HAP-1 (cell line): ENCODE data around the gene DVL1.
A peak's percentile ranks its signal among the peaks of the same experiment; 100 is the strongest.
"Not testable (repeated sequence)": the region's sequence is repeated elsewhere in the genome, so short reads cannot be mapped to it uniquely, and the experiment has no call there.

ENCODE experiments used
- DNase-seq, 2 experiments: peaks; one replicate each; pipeline ENCODE4 v3.0.0-alpha.2; 2016 to 2020; ENCODE audit warnings: low spot score in 2 of 2
- H3K27me3 ChIP-seq: fragments of 250-450 bp; sonication (Bioruptor Pico); 2 replicates; pipeline ENCODE4 v1.5.1; 2020; ENCODE audit warnings: low read depth, mild to moderate bottlenecking, moderate library complexity
- H3K36me3 ChIP-seq: fragments of 250-450 bp; sonication (Bioruptor Pico); replicated peaks from 2 replicates; pipeline ENCODE4 v1.5.1; 2020; ENCODE audit warnings: mild to moderate bottlenecking
- H3K4me1 ChIP-seq: fragments of 250-450 bp; sonication (Bioruptor Pico); 2 replicates; pipeline ENCODE4 v1.5.1; 2020; ENCODE audit warnings: mild to moderate bottlenecking
- H3K4me3 ChIP-seq: fragments of 250-450 bp; sonication (Bioruptor Pico); 2 replicates; pipeline ENCODE4 v1.5.1; 2020; ENCODE audit warnings: mild to moderate bottlenecking, moderate library complexity
- H3K9me3 ChIP-seq: fragments of 250-450 bp; sonication (Bioruptor Pico); 2 replicates; pipeline ENCODE4 v1.5.1; 2020; ENCODE audit warnings: mild to moderate bottlenecking, moderate library complexity
- in situ Hi-C: fragments of 300-500 bp; cut with MboI; formaldehyde crosslinking; loops from 3 replicates; pipeline ENCODE4 v1.14.3; 2020; ENCODE audit warnings: low sequenced_read_pairs, inconsistent platforms, mixed read lengths

Gene DVL1

DNA sequence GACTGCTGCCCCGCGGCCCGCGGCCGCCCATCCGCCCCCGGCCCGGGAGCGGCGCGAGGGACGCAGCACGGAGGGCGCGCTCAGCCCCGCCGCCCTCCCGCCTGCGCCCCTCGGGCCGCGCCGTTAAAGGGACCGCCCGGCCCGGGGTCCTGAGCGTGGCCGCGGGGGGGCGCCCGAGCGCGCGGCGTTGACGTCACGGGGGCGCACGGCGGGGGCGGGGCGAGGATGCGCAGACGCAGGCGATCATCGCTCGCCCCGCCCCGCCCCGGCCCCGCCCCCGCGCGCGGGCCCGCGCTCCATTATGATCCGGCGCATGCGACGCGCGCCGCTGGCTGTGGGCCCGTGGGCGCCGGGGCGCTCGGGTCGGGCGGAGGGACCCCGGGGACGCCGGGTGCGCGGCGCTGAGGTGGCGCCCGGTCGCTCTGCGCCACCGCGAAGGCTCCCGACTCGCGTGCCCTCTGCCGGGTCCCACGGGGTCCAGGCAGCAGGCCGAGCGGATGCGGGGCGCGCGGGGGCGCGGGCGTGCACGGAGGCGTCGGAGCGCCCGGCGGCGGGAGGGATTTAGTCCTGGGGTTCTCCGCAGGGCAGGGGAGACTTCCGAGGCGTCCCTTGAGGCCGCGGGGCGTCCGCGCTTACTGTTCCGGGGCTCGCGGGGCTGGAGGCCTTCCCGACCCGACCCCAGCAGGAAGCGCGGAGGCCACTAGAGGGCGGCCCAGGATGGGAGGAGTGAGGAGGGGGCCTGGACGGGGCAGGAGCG lies at the start of gene DVL1:
TSS of gene DVL1 (minus strand) at position 163 of the 757 bp plus-strand sequence. CDS start 353 bp downstream, outside the sequence.
- in situ Hi-C loops: no loop called here
- H3K27me3 ChIP-seq: peaks cover 13% of the 10 kb centered on the region
- H3K4me1 ChIP-seq: peaks cover 7% of the 10 kb centered on the region
- H3K4me3 ChIP-seq: peak within 1 kb of the TSS; percentile 57
- peak; percentile 49 to 80 for DNase-seq
- no peaks in the 10 kb centered on the region; the same call in 1 of the 2 replicates for H3K36me3 ChIP-seq
- H3K9me3 ChIP-seq: no peaks in the 10 kb centered on the region

DNA sequence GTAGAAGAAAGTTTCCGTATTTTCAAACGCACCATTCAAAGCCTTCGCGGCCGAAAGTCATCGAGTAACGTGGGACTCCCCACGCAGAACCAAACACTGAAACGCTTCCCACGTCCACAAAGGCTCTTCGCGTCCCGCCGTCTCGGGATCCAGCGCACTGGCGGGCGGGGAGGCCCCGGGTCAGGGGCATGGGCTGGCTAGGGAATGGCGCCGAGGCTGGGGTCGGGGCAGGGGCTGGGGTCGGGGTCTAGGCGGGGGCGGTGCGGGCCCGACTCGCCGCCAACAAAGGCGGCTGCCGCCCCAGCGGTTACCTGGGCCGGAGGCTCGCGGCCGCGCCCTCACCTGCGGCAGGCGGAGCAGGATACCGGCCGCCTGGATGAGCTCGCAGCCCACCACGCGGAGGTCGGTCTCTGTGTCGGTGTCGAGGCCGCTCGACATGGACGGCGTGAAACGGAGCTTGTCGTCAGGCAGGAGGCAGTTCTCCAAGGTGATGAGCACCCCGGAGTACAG lies 49.5 kb upstream of the DVL1 start:
- in situ Hi-C loops: loop anchor here (10.0 kb wide), 1 partner anchor 96 kb away; no protein-coding TSS in a partner anchor
- no peaks in the 10 kb centered on the region for H3K9me3 ChIP-seq
- no peak for DNase-seq
- peaks cover 85% of the 10 kb centered on the region for H3K36me3 ChIP-seq
- no peaks in the 10 kb centered on the region for H3K27me3 ChIP-seq
- H3K4me1 ChIP-seq: peaks cover 13% of the 10 kb centered on the region
- H3K4me3 ChIP-seq: peak overlapping the region; percentile 99

DNA sequence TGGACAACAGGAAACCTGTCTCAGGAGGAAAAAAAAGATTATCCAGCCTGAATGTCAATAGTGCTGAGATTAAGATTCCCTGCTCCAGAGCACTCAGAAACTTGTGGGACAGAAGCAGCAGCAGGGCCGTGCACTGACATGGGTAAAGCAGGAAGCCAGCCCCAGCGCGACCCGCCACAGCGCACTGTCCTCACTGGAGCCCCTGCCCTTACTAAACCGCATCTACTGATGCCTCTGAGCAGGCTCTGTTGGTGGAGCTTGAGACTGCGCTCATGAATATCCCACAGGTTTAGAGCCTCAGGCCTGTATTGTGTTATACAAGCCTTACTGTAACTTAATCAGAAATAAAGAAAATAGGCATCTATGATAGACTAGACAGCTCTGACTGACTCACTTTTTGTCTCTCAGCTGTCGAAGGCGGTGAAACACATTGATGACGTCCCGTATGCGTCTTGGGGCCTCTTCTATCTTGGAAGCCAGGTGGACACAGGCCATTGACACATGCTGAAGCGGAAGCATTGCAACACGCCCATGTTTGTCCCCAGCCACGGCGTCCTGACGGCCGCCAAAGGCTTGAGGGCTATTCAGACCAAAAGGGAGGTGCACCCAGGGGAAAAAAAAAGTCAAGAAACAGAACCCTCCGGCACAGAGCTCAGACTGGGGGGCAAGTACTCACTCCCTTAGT lies 48.8 kb upstream of the DVL1 start:
- in situ Hi-C loops: loop anchor here (10.0 kb wide), 1 partner anchor 97 kb away; no protein-coding TSS in a partner anchor

DNA sequence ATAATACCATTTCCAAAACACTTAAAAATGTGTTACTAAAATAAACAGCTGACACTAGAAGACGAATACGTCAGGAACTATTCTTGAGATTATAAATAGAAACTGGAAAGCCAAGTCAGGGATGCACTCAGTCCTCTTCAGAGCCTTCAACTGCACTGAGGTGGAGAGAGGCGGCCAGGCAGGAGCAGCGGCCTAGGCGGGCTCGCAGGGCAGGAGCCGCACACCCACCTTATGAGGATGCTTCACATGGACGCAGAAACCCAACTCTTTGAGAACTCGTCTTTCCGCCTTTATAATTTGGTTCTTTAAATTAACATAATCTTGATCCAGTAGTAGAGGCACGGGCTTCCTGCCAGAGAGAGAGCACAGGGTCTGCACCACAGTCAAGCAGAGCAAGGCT lies 45.9 kb upstream of the DVL1 start:
- Histone ChIP-seq H3K36me3 (peaks cover 85% of the 10 kb centered on the region), H3K9me3 (no peaks in the 10 kb centered on the region), H3K4me3 (no peak overlapping the region), H3K4me1 (peaks cover 5% of the 10 kb centered on the region; the same call in 1 of the 2 replicates), H3K27me3 (no peaks in the 10 kb centered on the region)
- in situ Hi-C loops: loop anchor here (10.0 kb wide), 1 partner anchor 100 kb away; no protein-coding TSS in a partner anchor
- DNase-seq: no peak

More for the DNA sequence above, 48.8 kb upstream of the DVL1 start:
- Histone ChIP-seq H3K36me3 (peaks cover 85% of the 10 kb centered on the region), H3K4me1 (peaks cover 13% of the 10 kb centered on the region), H3K4me3 (peak overlapping the region; percentile 99), H3K27me3 (no peaks in the 10 kb centered on the region), H3K9me3 (no peaks in the 10 kb centered on the region)
- DNase-seq: no peak

DNA sequence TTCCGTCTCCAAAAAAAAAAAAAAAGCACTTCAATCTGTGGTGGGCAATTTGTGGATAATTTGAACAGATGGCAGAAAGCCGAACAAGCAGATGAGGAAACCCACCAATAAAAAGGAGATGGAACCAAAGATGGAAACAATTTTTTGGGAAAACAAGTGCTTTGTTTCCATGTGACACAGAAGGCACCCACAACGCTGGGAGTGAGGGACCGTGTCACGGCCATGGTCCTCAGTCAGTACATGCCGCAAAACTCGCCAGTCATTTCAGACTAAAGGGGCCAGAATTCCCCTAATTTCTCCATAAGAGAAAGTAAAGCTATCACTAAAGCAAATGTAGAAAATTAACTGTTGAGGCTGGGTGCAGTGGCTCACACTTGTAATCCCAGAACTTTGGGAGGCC lies 44.9 kb upstream of the DVL1 start:
- Histone ChIP-seq H3K4me3 (no peak overlapping the region), H3K27me3 (no peaks in the 10 kb centered on the region), H3K36me3 (peaks cover 91% of the 10 kb centered on the region), H3K9me3 (no peaks in the 10 kb centered on the region), H3K4me1 (peaks cover 5% of the 10 kb centered on the region; the same call in 1 of the 2 replicates)
- DNase-seq: no peak
- in situ Hi-C loops: loop anchor here (10.0 kb wide), 1 partner anchor 101 kb away; no protein-coding TSS in a partner anchor

DNA sequence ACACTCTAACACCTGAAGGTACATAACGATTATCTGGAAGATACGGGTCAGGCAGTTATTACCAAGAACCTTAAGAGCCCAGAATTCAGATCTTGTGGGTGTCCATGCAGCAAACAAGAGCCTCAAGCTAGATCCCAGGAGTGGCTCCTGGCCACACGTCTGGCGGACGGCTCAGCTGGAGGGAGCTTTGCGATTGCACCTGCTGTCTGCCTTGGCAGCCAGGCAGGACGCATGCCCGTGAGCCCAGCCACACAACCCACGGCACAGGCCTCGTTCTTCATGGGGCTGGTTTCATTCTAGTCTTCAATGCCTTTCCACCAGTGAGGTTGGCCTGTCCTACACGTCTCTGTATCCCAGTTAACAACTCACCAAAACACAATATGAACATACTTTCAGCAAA lies 44.2 kb upstream of the DVL1 start:
- no peak for DNase-seq
- Histone ChIP-seq H3K9me3 (no peaks in the 10 kb centered on the region), H3K27me3 (no peaks in the 10 kb centered on the region), H3K36me3 (peaks cover 98% of the 10 kb centered on the region), H3K4me3 (no peak overlapping the region), H3K4me1 (peaks cover 5% of the 10 kb centered on the region; the same call in 1 of the 2 replicates)
- in situ Hi-C loops: loop anchor here (10.0 kb wide), 1 partner anchor 101 kb away; no protein-coding TSS in a partner anchor

DNA sequence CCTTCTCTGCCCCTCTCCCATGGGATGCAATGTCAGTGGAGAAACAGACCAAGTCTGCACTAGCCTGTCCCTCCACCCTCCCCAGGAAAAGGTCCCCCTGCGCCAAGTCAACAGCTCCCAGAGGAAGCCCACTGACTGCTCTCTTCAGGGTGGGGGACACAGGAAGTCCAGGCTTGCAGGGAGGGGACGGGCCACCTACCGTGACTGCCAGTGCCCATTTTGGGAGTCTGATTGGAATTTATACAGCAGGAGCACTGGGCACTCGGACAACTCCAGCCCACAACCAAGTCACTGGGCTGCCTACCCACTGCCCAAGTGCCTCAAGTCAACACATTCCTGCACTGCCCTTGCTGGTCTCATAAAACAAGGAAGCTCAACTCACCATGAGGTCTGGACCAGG lies 43.8 kb upstream of the DVL1 start:
- Histone ChIP-seq H3K4me1 (peaks cover 5% of the 10 kb centered on the region; the same call in 1 of the 2 replicates), H3K36me3 (peaks cover 99% of the 10 kb centered on the region), H3K9me3 (no peaks in the 10 kb centered on the region), H3K27me3 (no peaks in the 10 kb centered on the region), H3K4me3 (no peak overlapping the region)
- in situ Hi-C loops: loop anchor here (10.0 kb wide), 1 partner anchor 102 kb away; no protein-coding TSS in a partner anchor
- DNase-seq: no peak

DNA sequence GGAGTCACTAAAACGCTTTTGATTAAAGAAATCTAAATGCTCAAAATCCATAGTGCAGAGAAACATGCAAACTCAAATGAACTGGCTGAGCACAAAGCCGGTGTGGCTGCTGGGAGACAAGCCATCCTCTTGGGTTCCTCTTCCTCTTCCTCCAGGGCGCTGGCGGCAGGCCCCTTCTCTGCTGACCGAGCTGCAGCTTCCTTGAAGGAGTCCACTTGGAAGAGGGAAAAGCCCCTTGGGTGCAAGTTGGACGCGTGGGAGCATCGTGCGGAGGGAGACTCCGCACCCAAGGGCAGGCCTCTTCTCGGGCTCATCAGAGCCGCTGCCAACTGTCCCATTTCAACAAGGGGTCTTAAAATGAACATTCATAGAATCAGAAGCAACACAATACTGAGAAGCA lies 42.0 kb upstream of the DVL1 start:
- in situ Hi-C loops: loop anchor here (10.0 kb wide), 1 partner anchor 104 kb away; no protein-coding TSS in a partner anchor
- Histone ChIP-seq H3K4me3 (no peak overlapping the region), H3K9me3 (no peaks in the 10 kb centered on the region), H3K36me3 (peaks cover 100% of the 10 kb centered on the region), H3K4me1 (no peaks in the 10 kb centered on the region), H3K27me3 (no peaks in the 10 kb centered on the region)
- no peak for DNase-seq

DNA sequence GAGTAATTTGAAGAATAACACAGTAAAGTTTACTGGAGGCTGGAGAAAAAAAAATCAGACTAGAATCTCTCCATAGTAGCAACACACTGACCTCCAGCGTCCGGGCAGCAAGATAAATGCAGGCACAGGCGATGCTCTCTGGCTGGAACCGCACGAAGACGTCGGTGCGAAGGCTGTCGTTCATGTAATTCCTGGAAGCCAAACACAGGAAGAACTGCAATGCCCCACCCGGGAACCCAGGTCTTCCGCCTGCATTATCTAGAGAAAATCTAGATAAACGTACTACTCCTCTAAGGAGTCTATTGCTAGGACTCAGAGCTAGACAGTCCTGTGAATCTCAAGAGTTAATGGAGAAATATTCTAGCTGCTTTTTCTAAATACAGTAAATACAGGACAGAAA lies 41.5 kb upstream of the DVL1 start:
- DNase-seq: no peak
- no peaks in the 10 kb centered on the region for H3K27me3 ChIP-seq
- H3K36me3 ChIP-seq: peaks cover 100% of the 10 kb centered on the region
- no peaks in the 10 kb centered on the region for H3K4me1 ChIP-seq
- no peak overlapping the region for H3K4me3 ChIP-seq
- H3K9me3 ChIP-seq: no peaks in the 10 kb centered on the region
- in situ Hi-C loops: loop anchor here (10.0 kb wide), 1 partner anchor 104 kb away; no protein-coding TSS in a partner anchor

DNA sequence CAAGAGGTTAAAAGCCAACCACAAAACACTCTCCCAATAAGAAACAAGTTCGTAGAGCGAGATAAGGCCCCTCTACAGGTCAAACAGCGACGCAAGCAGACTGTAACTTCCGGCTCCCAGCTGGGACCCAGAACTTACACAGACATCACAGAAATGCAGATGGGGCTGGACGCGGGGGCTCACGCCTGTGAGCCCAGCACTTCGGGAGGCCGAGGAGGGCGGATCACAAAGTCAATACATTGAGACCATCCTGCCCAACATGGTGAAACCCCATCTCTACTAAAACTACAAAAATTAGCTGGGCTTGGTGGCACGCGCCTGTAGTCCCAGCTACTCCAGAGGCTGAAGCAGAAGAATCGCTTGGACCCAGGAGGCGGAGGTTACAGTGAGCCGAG lies 38.9 kb upstream of the DVL1 start:
- in situ Hi-C loops: no loop called here
- no peak for DNase-seq
- Histone ChIP-seq H3K4me1 (no peaks in the 10 kb centered on the region), H3K27me3 (no peaks in the 10 kb centered on the region), H3K9me3 (no peaks in the 10 kb centered on the region), H3K4me3 (no peak overlapping the region), H3K36me3 (peaks cover 76% of the 10 kb centered on the region)

DNA sequence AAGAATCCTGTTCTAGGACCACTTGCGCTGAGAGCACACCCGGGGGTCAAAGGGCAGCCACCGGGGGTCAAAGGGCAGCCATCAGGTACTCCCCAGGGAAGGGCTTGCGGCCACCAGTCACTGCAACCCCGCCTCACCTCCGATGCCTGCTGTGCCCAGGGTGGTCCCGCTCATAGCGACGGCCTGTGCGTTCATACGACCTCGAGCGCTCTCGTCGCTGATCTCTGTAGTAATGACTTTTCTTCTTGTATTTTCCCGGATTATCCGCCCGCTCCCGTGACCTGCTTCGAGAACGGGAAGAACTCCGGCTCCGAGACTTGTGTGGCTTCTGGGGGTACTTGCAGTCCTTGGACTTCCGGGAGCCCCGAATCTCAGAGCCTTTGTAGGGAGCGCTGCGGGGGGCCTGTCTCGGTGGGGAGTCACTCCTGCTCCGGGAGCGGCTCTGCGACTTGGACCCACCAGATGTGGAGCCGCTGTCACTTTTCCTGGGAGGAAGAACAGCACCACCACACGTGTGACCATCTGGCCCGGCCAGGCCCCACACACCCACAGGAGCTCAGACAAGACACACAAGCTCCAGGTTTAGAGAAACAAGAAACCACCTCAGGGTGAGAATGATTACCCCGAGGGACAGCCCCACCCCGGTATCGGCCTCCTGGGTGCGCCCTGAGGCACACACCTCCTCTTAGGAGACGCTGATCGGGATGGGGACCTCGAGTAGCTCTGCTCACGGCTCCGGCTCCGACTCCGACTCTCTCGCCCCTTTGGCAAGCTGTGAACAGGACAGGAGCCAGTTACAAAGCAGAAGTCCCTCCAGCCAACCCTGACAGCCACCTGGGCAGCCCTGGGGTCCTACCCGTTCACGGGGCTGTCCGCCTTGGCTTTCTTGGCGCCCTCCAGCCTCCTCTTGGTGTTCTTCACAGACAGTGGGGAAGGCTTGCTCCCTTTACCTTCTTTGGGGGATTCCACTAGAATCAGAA lies 38.2 kb upstream of the DVL1 start:
- H3K36me3 ChIP-seq: peaks cover 69% of the 10 kb centered on the region
- in situ Hi-C loops: no loop called here

DNA sequence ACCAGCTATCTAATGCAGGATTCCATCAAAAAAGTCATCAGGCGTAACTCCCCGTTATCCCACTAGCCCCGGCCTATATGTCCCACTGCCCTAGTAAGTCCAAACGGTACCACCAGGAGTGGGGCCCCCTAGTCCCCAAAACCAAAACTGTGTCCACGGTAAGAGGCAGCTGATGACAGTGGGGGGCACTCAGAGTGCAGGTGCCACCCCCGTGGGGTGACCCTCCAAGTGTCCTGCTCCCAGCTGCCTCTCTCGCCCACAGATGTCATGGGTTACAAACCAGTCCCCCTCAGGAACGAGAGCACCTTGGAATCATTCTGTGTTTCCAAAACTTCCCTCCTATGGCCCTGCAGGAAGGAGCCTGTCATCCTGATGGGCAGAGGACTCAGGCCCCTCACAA lies 36.7 kb upstream of the DVL1 start:
- in situ Hi-C loops: no loop called here
- Histone ChIP-seq H3K9me3 (no peaks in the 10 kb centered on the region), H3K4me1 (no peaks in the 10 kb centered on the region), H3K36me3 (peaks cover 58% of the 10 kb centered on the region), H3K4me3 (no peak overlapping the region), H3K27me3 (no peaks in the 10 kb centered on the region)
- no peak for DNase-seq

More for the DNA sequence above, 38.2 kb upstream of the DVL1 start:
- Histone ChIP-seq H3K27me3 (no peaks in the 10 kb centered on the region), H3K9me3 (no peaks in the 10 kb centered on the region), H3K4me1 (no peaks in the 10 kb centered on the region), H3K4me3 (no peak overlapping the region)
- DNase-seq: no peak

DNA sequence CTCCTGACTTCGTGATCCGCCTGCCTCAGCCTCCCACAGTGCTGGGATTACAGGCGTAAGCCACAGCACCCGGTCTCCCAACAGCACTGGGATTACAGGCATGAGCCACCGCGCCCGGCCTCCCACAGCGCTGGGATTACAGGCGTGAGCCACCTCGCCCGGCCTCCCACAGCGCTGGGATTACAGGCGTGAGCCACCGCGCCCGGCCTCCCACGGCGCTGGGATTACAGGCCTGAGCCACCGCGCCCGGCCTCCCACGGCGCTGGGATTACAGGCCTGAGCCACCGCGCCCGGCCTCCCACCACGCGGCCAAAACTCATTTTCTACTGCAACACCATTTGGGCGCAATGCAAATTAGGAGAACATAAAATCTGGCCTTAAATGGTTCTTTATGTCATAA lies 36.1 kb upstream of the DVL1 start:
- H3K4me1 ChIP-seq, DNase-seq, H3K4me3 ChIP-seq, H3K9me3 ChIP-seq, H3K27me3 ChIP-seq, in situ Hi-C loops: not testable (repeated sequence)
- peaks cover 52% of the 10 kb centered on the region for H3K36me3 ChIP-seq
